Prostate gland (tissue), 2 donors: ENCODE data around the gene ORAI3. TPM values are rescaled to one million over a fixed set of nuclear protein-coding genes. Genes with fewer than 3 reads are reported as not detected.

Experiments
- DNase-seq: peaks from one replicate; pipeline ENCODE4 v3.0.0-alpha.2; 2019; ENCODE audit warnings: low spot score
- H3K27ac ChIP-seq, 2 donors: fragments of 200-600 bp; sonication (generic); 2 replicates each; pipeline ENCODE4 v1.5.1; 2017 to 2019
- H3K27me3 ChIP-seq: fragments of 200-600 bp; sonication (generic); replicated peaks from 2 replicates; pipeline ENCODE4 v1.5.1; 2019; ENCODE audit not compliant: insufficient read depth
- H3K36me3 ChIP-seq, 2 donors: fragments of 200-600 bp; sonication (generic); 1 replicate in 1 of 2; 2 replicates in 1 of 2; pipeline versions ENCODE4 v1.5.1 to v1.8.1; 2017 to 2019
- H3K4me1 ChIP-seq: fragments of 200-600 bp; sonication (generic); replicated peaks from 2 replicates; pipeline ENCODE4 v1.5.1; 2019
- H3K4me3 ChIP-seq, 2 donors: fragments of 200-600 bp; sonication (generic); 2 replicates each; pipeline ENCODE4 v1.5.1; 2017 to 2019
- H3K9me3 ChIP-seq: fragments of 200-600 bp; sonication (generic); 2 replicates; pipeline ENCODE4 v1.5.1; 2017
- CTCF ChIP-seq, 4 experiments: fragments of 200-600 bp in 2 of 4; fragments of 450-650 bp in 2 of 4; sonication (generic) in 2 of 4; IDR thresholded peaks; 1 replicate in 3 of 4; 2 replicates in 1 of 4; pipeline ENCODE4 v1.5.1; 2016 to 2019; ENCODE audit warnings: antibody characterized with exemption in 4 of 4, mild to moderate bottlenecking in 2 of 4, moderate library complexity in 2 of 4
- POLR2A ChIP-seq: fragments of 450-650 bp; IDR thresholded peaks from one replicate; pipeline ENCODE4 v1.6.1; 2016; ENCODE audit warnings: antibody characterized with exemption, mild to moderate bottlenecking
- POLR2AphosphoS5 ChIP-seq: sonication (generic); formaldehyde crosslinking; IDR thresholded peaks from one replicate; pipeline ENCODE4 v1.6.1; 2017; ENCODE audit warnings: antibody characterized with exemption
- WGBS: methylation state at CpG from one replicate; pipeline ENCODE4 v1.1.5; 2018; 5-methylcytosine and 5-hydroxymethylcytosine counted together
- intact Hi-C: fragments of 100-400 bp; cut with DNase I; formaldehyde crosslinking; loops from one replicate; pipeline ENCODE4 v1.14.2; 2022
- total RNA-seq, 2 donors: library from RNA; depleted of rRNA; stranded (reverse); fragments of >200 nt; gene quantifications; one replicate each; pipeline ENCODE4 v1.1.0, GENCODE V29; 2016

Gene ORAI3
- total RNA-seq, 2 donors from 2014 or later, result 74.6 to 114 TPM

- intact Hi-C loops, result loop anchor here (5.0 kb wide), 1 partner anchor 35 kb away; the partner anchor contains the start of gene STX4
- peak overlapping the region; percentile 36 to 38 for H3K27ac ChIP-seq
- DNase-seq, result peak; percentile 68
- no peaks in the 10 kb centered on the region for H3K9me3 ChIP-seq
- no peaks in the 10 kb centered on the region for H3K4me1 ChIP-seq
- WGBS, result 7% methylated on average over 55 of the region's 60 CpGs
- TF ChIP-seq POLR2A (no peak), POLR2AphosphoS5 (peak; percentile 13)
- H3K27me3 ChIP-seq, result no peaks in the 10 kb centered on the region
- no peaks in the 10 kb centered on the region for H3K36me3 ChIP-seq
- H3K4me3 ChIP-seq, result peak overlapping the region; percentile 29 to 38
Observed at GRCh38 chr16:30996985-30997724, 48.3 kb downstream of the ORAI3 start.

GRCh38 chr16:30997725-30998711, 49.1 kb downstream of the ORAI3 start:
- H3K36me3 ChIP-seq, result no peaks in the 10 kb centered on the region
- TF ChIP-seq CTCF (IDR thresholded peaks at IDR 0.05) (no peak), POLR2A (no peak), POLR2AphosphoS5 (no peak)
- H3K27me3 ChIP-seq, result no peaks in the 10 kb centered on the region
- no peak for DNase-seq
- no peaks in the 10 kb centered on the region for H3K9me3 ChIP-seq
- WGBS, result 79% methylated on average over 21 of the region's 21 CpGs
- no peaks in the 10 kb centered on the region for H3K4me1 ChIP-seq
- H3K4me3 ChIP-seq, result peak overlapping the region; percentile 29 to 38
- peak overlapping the region in 1 of 2 donors; percentile 38 for H3K27ac ChIP-seq
- intact Hi-C loops, result loop anchor here (5.0 kb wide), 1 partner anchor 34 kb away; the partner anchor contains the start of gene STX4

- Histone ChIP-seq H3K4me1 (no peaks in the 10 kb centered on the region), H3K9me3 (no peaks in the 10 kb centered on the region), H3K4me3 (no peak overlapping the region), H3K27ac (no peak overlapping the region), H3K36me3 (no peaks in the 10 kb centered on the region), H3K27me3 (no peaks in the 10 kb centered on the region)
- intact Hi-C loops, result loop anchor here (5.0 kb wide), 1 partner anchor 33 kb away; the partner anchor contains the start of gene STX4
- WGBS, result 65% methylated on average over 6 of the region's 6 CpGs
- no peak for DNase-seq
- no peak for TF ChIP-seq POLR2AphosphoS5
- TF ChIP-seq CTCF (IDR thresholded peaks at IDR 0.05), result no peak
- no peak for TF ChIP-seq POLR2A
Observed at GRCh38 chr16:30998852-30999761, 50.2 kb downstream of the ORAI3 start.

- H3K36me3 ChIP-seq, result no peaks in the 10 kb centered on the region
- intact Hi-C loops, result no loop called here
- no peaks in the 10 kb centered on the region for H3K9me3 ChIP-seq
- H3K27me3 ChIP-seq, result no peaks in the 10 kb centered on the region
- H3K27ac ChIP-seq, result no peak overlapping the region
- no peak overlapping the region for H3K4me3 ChIP-seq
- TF ChIP-seq POLR2A (no peak), CTCF (IDR thresholded peaks at IDR 0.05) (no peak), POLR2AphosphoS5 (no peak)
- DNase-seq, result no peak
- no peaks in the 10 kb centered on the region for H3K4me1 ChIP-seq
- 88% methylated on average over 18 of the region's 19 CpGs for WGBS
Observed at GRCh38 chr16:31000671-31001382, 52.0 kb downstream of the ORAI3 start.
